Lower leg skin (tissue), 4 donors: Measurements from ENCODE around the gene EEF1AKMT3. TPM values are rescaled to one million over a fixed set of nuclear protein-coding genes. Genes with fewer than 3 reads are reported as not detected.

ENCODE experiments used
- DNase-seq, 2 donors: peaks; one replicate each; pipeline ENCODE4 v3.0.0-alpha.2; 2019; ENCODE audit warnings: low spot score in 2 of 2
- H3K4me3 ChIP-seq: fragments of 200-600 bp; sonication (generic); 2 replicates; pipeline ENCODE4 v1.5.1; 2017; ENCODE audit warnings: mild to moderate bottlenecking, low read depth; ENCODE audit not compliant: poor library complexity, severe bottlenecking
- POLR2A ChIP-seq, 2 donors: fragments of 450-650 bp; IDR thresholded peaks; one replicate each; pipeline ENCODE4 v1.6.1; 2016 to 2017; ENCODE audit warnings: antibody characterized with exemption in 2 of 2, mild to moderate bottlenecking in 1 of 2, moderate library complexity in 1 of 2
- WGBS, 2 donors: methylation state at CpG; one replicate each; pipeline ENCODE4 v1.1.5; 2018; 5-methylcytosine and 5-hydroxymethylcytosine counted together
- intact Hi-C: fragments of 100-400 bp; cut with DNase I; formaldehyde crosslinking; loops from one replicate; pipeline ENCODE4 v1.15.0; 2023; ENCODE audit warnings: low total_unique reads
- total RNA-seq, 4 donors: library from RNA; depleted of rRNA; stranded (reverse); fragments of >200 nt; gene quantifications; one replicate each; pipeline ENCODE4 v1.1.0, GENCODE V29; 2016
- TF ChIP-seq, protein P1 (sequence below), 3 donors: fragments of 450-650 bp; IDR thresholded peaks; one replicate each; pipeline ENCODE4 v1.5.1; 2016; ENCODE audit warnings: antibody characterized with exemption in 3 of 3, mild to moderate bottlenecking in 3 of 3, moderate library complexity in 2 of 3

Gene EEF1AKMT3
- 10 to 100 TPM in 2 of 4 donors, 1 to 10 TPM in 2; 6.3 to 13.2 (median 9.9) TPM for total RNA-seq

DNA sequence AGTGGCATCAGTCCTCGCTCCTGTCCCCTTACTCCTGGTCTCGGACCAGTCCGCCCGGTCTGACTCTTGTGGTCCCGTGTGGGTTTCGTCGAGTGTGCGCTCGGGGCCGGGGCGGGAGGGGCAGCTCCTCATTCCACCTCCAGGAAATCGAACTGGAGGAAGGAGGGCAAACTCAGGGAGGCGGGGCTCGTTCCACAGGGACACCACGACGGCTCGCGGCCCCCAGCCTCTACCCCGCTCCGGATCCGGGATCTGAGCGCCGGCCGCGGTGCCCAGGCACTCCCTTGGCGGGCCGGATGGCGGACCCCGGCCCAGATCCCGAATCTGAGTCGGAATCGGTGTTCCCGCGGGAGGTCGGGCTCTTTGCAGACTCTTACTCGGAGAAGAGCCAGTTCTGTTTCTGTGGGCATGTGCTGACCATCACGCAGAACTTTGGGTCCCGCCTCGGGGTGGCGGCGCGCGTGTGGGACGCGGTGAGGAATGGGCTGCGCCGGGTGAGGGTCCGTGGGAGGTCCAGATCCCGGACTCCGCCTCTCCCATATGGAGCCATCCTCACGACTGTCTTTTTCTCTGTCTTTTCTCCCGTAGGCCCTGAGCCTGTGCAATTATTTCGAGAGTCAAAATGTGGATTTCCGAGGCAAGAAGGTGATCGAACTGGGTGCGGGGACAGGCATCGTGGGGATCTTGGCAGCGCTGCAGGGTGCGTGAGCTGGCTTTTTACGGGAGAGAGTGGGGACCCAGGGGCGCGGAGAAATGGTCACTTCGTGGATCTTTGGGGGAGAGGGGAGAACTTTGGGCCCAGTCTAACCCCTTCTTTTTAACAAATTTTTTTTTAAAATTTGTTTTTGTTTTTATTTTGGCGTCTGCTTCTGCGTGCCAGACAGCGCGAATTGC lies at the start of gene EEF1AKMT3:
Gene EEF1AKMT3 (plus strand): TSS at position 186 of the 894 bp plus-strand sequence. CDS start 111 bp downstream, at position 297.
- intact Hi-C loops, result no loop called here
- TF ChIP-seq, protein P1, sequence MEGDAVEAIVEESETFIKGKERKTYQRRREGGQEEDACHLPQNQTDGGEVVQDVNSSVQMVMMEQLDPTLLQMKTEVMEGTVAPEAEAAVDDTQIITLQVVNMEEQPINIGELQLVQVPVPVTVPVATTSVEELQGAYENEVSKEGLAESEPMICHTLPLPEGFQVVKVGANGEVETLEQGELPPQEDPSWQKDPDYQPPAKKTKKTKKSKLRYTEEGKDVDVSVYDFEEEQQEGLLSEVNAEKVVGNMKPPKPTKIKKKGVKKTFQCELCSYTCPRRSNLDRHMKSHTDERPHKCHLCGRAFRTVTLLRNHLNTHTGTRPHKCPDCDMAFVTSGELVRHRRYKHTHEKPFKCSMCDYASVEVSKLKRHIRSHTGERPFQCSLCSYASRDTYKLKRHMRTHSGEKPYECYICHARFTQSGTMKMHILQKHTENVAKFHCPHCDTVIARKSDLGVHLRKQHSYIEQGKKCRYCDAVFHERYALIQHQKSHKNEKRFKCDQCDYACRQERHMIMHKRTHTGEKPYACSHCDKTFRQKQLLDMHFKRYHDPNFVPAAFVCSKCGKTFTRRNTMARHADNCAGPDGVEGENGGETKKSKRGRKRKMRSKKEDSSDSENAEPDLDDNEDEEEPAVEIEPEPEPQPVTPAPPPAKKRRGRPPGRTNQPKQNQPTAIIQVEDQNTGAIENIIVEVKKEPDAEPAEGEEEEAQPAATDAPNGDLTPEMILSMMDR (IDR thresholded peaks at IDR 0.05), result no peak
- DNase-seq, result peak; percentile 53 to 94
- WGBS, 2 donors, result 1 to 3% methylated on average over 43 to 52 of the region's 67 CpGs
- H3K4me3 ChIP-seq, result peak within 1 kb of the TSS; percentile 59

- no peak for TF ChIP-seq POLR2A (IDR thresholded peaks at IDR 0.05)
- TF ChIP-seq, protein P1 (IDR thresholded peaks at IDR 0.05), result no peak
- intact Hi-C loops, result no loop called here
- peak in 1 of 2 donors; percentile 68 for DNase-seq
- 60 to 61% methylated on average over 11 of the region's 11 CpGs for WGBS, 2 donors
- no peak overlapping the region for H3K4me3 ChIP-seq
Measured at GRCh38 chr12:57722716-57723629, 49.4 kb upstream of the EEF1AKMT3 start.

DNA sequence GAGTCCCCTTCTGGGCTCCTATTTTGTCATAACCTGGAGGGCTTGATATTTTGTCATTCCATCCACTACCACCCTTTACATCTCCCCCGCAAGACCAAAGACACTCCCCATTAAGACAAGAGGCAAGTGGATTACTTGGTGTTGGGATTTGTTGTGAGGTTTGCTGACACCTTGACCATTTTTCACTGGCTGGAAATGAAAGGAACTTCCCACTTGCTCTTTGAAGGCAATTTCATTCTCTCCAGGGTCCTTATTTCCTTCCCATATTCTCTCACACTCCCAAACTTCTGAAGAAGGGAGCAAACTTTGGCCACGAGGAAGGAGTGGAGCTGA lies 48.8 kb upstream of the EEF1AKMT3 start:
- intact Hi-C loops, result no loop called here
- 58 to 72% methylated on average over 2 of the region's 2 CpGs for WGBS, 2 donors
- TF ChIP-seq, protein P1 (IDR thresholded peaks at IDR 0.05), result no peak
- TF ChIP-seq POLR2A (IDR thresholded peaks at IDR 0.05), result no peak

GRCh38 chr12:57724003-57724935 lies 48.1 kb upstream of the EEF1AKMT3 start:
- 85 to 86% methylated on average over 12 of the region's 12 CpGs for WGBS, 2 donors
- intact Hi-C loops, result no loop called here
- H3K4me3 ChIP-seq, result no peak overlapping the region
- DNase-seq, result peak in 1 of 2 donors; percentile 79
- TF ChIP-seq POLR2A (IDR thresholded peaks at IDR 0.05), result no peak
- TF ChIP-seq, protein P1 (IDR thresholded peaks at IDR 0.05), result no peak

More for the DNA sequence above, 48.8 kb upstream of the EEF1AKMT3 start:
- H3K4me3 ChIP-seq, result no peak overlapping the region
- no peak for DNase-seq
